GM23338 (cell line): Measurements from ENCODE around the gene ESYT2. TPM values are rescaled to one million over a fixed set of nuclear protein-coding genes. Genes with fewer than 3 reads are reported as not detected.
A peak's percentile ranks its signal among the peaks of the same experiment; 100 is the strongest.

Source experiments
- ATAC-seq: fragments of 200-7000 bp; cut with Tn5 transposase; 3 replicates; pipeline ENCODE4 v1.9.1; 2020
- DNase-seq: peaks from one replicate; pipeline ENCODE4 v3.0.0-alpha.2; 2015; ENCODE audit warnings: low spot score
- H2AFZ ChIP-seq: fragments of 200-600 bp; sonication (generic); 2 replicates; pipeline ENCODE4 v1.8.0; 2016; ENCODE audit warnings: antibody characterized with exemption, mild to moderate bottlenecking, moderate library complexity
- H3F3A ChIP-seq: fragments of 200-600 bp; sonication (generic); replicated peaks from 2 replicates; pipeline ENCODE4 v1.8.0; 2017; ENCODE audit warnings: antibody characterized with exemption, mixed run types, low read depth
- H3K27ac ChIP-seq: fragments of 200-600 bp; sonication (generic); 2 replicates; pipeline ENCODE4 v1.6.1; 2016; ENCODE audit warnings: low read depth
- H3K27me3 ChIP-seq: fragments of 200-600 bp; sonication (generic); 2 replicates; pipeline ENCODE4 v1.8.0; 2016; ENCODE audit warnings: mild to moderate bottlenecking, mixed run types, moderate library complexity; ENCODE audit not compliant: insufficient read depth
- H3K36me3 ChIP-seq: fragments of 200-600 bp; sonication (generic); 2 replicates; pipeline ENCODE4 v1.8.0; 2016; ENCODE audit warnings: mild to moderate bottlenecking; ENCODE audit not compliant: insufficient read depth
- H3K4me1 ChIP-seq: fragments of 200-600 bp; sonication (generic); 2 replicates; pipeline ENCODE4 v1.8.0; 2016; ENCODE audit warnings: mild to moderate bottlenecking, moderate library complexity; ENCODE audit not compliant: insufficient read depth
- H3K4me2 ChIP-seq: fragments of 200-600 bp; sonication (generic); 2 replicates; pipeline ENCODE4 v1.7.1; 2017; ENCODE audit warnings: mixed run types
- H3K4me3 ChIP-seq: fragments of 200-600 bp; sonication (generic); 2 replicates; pipeline ENCODE4 v1.6.1; 2016; ENCODE audit warnings: mixed run types
- H3K79me2 ChIP-seq: fragments of 200-600 bp; sonication (generic); replicated peaks from 2 replicates; pipeline ENCODE4 v1.8.0; 2017; ENCODE audit warnings: mild to moderate bottlenecking; ENCODE audit not compliant: insufficient read depth
- H3K9me2 ChIP-seq: fragments of 200-600 bp; sonication (generic); 2 replicates; pipeline ENCODE4 v1.8.0; 2017; ENCODE audit not compliant: insufficient read depth
- H4K20me1 ChIP-seq: fragments of 200-600 bp; sonication (generic); replicated peaks from 2 replicates; pipeline ENCODE4 v1.8.0; 2017; ENCODE audit warnings: mild to moderate bottlenecking; ENCODE audit not compliant: insufficient read depth
- H3K27ac Mint-ChIP-seq: 2 replicates; pipeline ENCODE4 v1.8.0; 2020; ENCODE audit warnings: inconsistent platforms, mild to moderate bottlenecking, moderate library complexity, mixed read lengths
- H3K27me3 Mint-ChIP-seq: 3 replicates; pipeline ENCODE4 v1.8.0; 2022; ENCODE audit warnings: low read depth, mild to moderate bottlenecking, moderate library complexity, mixed read lengths, inconsistent platforms; ENCODE audit not compliant: insufficient read depth, poor library complexity
- H3K36me3 Mint-ChIP-seq: 3 replicates; pipeline ENCODE4 v1.8.0; 2021; ENCODE audit warnings: low read depth, mild to moderate bottlenecking, inconsistent platforms, moderate library complexity, mixed read lengths
- H3K4me1 Mint-ChIP-seq: 3 replicates; pipeline ENCODE4 v1.8.0; 2020; ENCODE audit warnings: mild to moderate bottlenecking, inconsistent platforms, mixed read lengths
- H3K4me3 Mint-ChIP-seq: 3 replicates; pipeline ENCODE4 v1.8.0; 2021; ENCODE audit warnings: moderate library complexity, mild to moderate bottlenecking, inconsistent platforms, mixed read lengths
- H3K9me3 Mint-ChIP-seq: 3 replicates; pipeline ENCODE4 v1.8.0; 2020; ENCODE audit warnings: moderate library complexity, mild to moderate bottlenecking, inconsistent platforms, mixed read lengths
- CREB1 ChIP-seq: fragments of 250-450 bp; sonication (Bioruptor Pico); IDR thresholded peaks from 2 replicates; pipeline ENCODE4 v1.5.0; 2020; ENCODE audit warnings: low read depth, mild to moderate bottlenecking, moderate library complexity
- EZH2 ChIP-seq: fragments of 200-600 bp; sonication (generic); IDR thresholded peaks from one replicate; pipeline ENCODE4 v1.8.0; 2017; ENCODE audit warnings: antibody characterized with exemption, mild to moderate bottlenecking, low read depth; ENCODE audit not compliant: unreplicated experiment
- JUNB ChIP-seq: IDR thresholded peaks from one replicate; pipeline ENCODE4 v1.6.1; 2016; ENCODE audit warnings: antibody characterized with exemption; ENCODE audit not compliant: unreplicated experiment
- NANOG ChIP-seq: IDR thresholded peaks from 2 replicates; pipeline ENCODE4 v1.6.1; 2016; ENCODE audit warnings: antibody characterized with exemption, borderline replicate concordance
- POLR2AphosphoS5 ChIP-seq: IDR thresholded peaks from 2 replicates; pipeline ENCODE4 v1.6.1; 2016; ENCODE audit warnings: antibody characterized with exemption, low read depth
- REST ChIP-seq: IDR thresholded peaks from one replicate; pipeline ENCODE4 v1.6.1; 2018; ENCODE audit warnings: antibody characterized with exemption; ENCODE audit not compliant: unreplicated experiment
- STAT1 ChIP-seq: IDR thresholded peaks from one replicate; pipeline ENCODE4 v1.6.1; 2016; ENCODE audit warnings: antibody characterized with exemption; ENCODE audit not compliant: unreplicated experiment
- ZNF114 ChIP-seq: fragments of 250-450 bp; sonication (Bioruptor Pico); IDR thresholded peaks from 2 replicates; pipeline ENCODE4 v1.5.0; 2020; ENCODE audit warnings: mild to moderate bottlenecking, moderate library complexity
- ZNF331 ChIP-seq: fragments of 250-450 bp; sonication (Bioruptor Pico); IDR thresholded peaks from 2 replicates; pipeline ENCODE4 v1.5.0; 2020; ENCODE audit warnings: low read depth, mild to moderate bottlenecking, moderate library complexity
- polyA plus RNA-seq: library from polyadenylated mRNA; unstranded; fragments of >200 nt; fragmentation: Nextera tagmentation; extraction: Ambion mirVana; gene quantifications from 2 replicates; pipeline ENCODE4 v1.2.1, GENCODE V29; 2016
- total RNA-seq: library from RNA; depleted of rRNA; stranded (reverse); fragments of >200 nt; shearing (Covaris generic); gene quantifications from 2 replicates; pipeline ENCODE4 v1.2.3, GENCODE V29; 2014
- TF ChIP-seq, protein P1 (sequence below), 2 experiments: fragments of 200-600 bp in 1 of 2; sonication (generic) in 1 of 2; conservative IDR thresholded peaks; 2 replicates each; pipeline versions ENCODE4 v1.5.1 to v1.6.1; 2016 to 2017; ENCODE audit warnings: antibody characterized with exemption in 2 of 2, low read depth in 2 of 2, mild to moderate bottlenecking in 2 of 2, moderate library complexity in 1 of 2

Gene ESYT2
- total and polyA plus RNA-seq, 2 experiments from 2014 or later: 9.6 to 52.7 TPM

DNA sequence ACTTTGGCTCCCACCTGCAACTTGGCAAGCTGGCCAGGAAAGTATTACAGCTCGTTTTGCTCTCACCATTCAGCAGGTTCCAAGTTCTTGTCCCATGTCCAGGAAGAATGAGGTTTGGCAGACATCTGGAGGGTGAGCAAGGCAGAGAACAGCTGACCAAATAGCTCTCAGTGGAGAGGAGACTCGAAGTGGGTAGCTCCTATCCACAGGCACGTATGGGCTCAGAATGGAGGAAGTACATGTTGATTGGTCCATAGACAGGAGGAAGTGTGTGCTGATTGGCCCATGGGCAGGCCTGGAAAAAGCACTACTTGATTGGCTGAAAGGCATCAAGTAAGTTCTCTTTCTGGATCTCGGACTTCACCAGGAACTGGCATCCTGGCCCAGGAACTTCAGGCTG, 121.7 kb downstream of the ESYT2 start:
- no peaks in the 10 kb centered on the region for H4K20me1 ChIP-seq
- H3K4me3 Mint-ChIP-seq: no peak overlapping the region
- peaks cover 15% of the 10 kb centered on the region for H3K4me1 ChIP-seq
- H2AFZ ChIP-seq: no peak overlapping the region
- H3F3A ChIP-seq: no peaks in the 10 kb centered on the region; the same call in 1 of the 2 replicates
- peaks cover 13% of the 10 kb centered on the region for H3K36me3 Mint-ChIP-seq
- H3K27me3 Mint-ChIP-seq: peaks cover 4% of the 10 kb centered on the region
- no peak overlapping the region for H3K27ac Mint-ChIP-seq
- H3K9me3 Mint-ChIP-seq: peaks cover 18% of the 10 kb centered on the region
- no peaks in the 10 kb centered on the region for H3K9me2 ChIP-seq
- no peak overlapping the region for H3K27ac ChIP-seq
- H3K79me2 ChIP-seq: peaks cover 12% of the 10 kb centered on the region
- no peak overlapping the region for H3K4me3 ChIP-seq
- peaks cover 19% of the 10 kb centered on the region for H3K4me1 Mint-ChIP-seq
- DNase-seq (peak; percentile 34), ATAC-seq (no peak)
- no peak for TF ChIP-seq REST
- TF ChIP-seq STAT1: no peak
- no peak for TF ChIP-seq CREB1 (CRISPR knock-in tag)
- TF ChIP-seq NANOG: no peak
- no peak for TF ChIP-seq ZNF331 (CRISPR knock-in tag)
- no peak overlapping the region for H3K4me2 ChIP-seq
- no peaks in the 10 kb centered on the region; the same call in 1 of the 2 replicates for H3K36me3 ChIP-seq
- no peaks in the 10 kb centered on the region for H3K27me3 ChIP-seq

DNA sequence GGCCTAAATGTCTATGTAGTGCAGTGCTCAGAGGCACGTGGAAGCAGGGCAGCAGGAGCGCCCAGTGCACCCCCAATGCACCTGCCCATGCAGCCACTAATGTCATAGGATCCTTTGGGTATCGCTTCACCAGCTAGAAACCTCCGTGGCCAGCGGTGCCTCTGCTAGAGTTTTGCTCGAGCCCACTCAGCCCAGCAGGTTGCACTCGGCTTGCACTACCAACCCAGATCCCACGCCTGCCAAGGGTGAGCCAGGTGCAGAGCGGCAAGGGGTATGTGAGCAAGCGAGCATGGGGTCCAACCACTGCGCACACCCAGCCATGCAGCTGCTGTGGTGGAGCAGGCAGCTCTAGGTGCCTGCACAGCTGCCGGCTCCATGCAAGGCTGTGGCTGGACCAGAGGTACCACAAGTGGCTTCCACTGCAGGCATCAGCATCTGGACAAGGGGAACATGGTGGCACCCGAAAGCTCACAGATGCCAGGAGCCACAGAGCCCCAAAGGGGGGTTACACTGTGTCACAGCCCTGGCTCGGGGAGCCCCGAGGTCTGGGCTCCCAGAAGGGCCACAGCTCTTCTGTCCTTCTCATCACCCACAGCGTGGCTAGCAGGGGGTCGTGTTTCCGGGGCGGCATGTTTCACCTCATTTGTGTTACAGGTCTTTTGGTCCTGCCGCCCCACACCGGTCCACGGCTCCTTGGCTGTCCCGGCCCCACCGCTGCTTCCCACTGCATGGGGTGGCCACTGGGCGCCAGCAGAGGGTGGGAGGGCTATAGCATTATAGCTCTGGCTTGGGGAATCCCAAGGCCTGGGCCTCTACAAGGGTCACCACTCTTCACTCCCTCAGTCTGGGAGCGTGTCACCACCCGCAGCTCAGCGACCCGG, 122.4 kb downstream of the ESYT2 start:
- H3K27me3 ChIP-seq: no peaks in the 10 kb centered on the region
- H3F3A ChIP-seq: no peaks in the 10 kb centered on the region; the same call in 1 of the 2 replicates
- Mint-ChIP-seq H3K9me3 (peaks cover 18% of the 10 kb centered on the region), H3K36me3 (peaks cover 15% of the 10 kb centered on the region), H3K4me1 (peaks cover 25% of the 10 kb centered on the region), H3K4me3 (no peak overlapping the region), H3K27ac (no peak overlapping the region), H3K27me3 (peaks cover 4% of the 10 kb centered on the region)
- no peaks in the 10 kb centered on the region for H3K9me2 ChIP-seq
- no peak overlapping the region for H2AFZ ChIP-seq
- no peaks in the 10 kb centered on the region; the same call in 1 of the 2 replicates for H3K36me3 ChIP-seq
- no peak overlapping the region for H3K27ac ChIP-seq
- no peak overlapping the region for H3K4me2 ChIP-seq
- H4K20me1 ChIP-seq: no peaks in the 10 kb centered on the region
- ATAC-seq: no peak
- H3K4me3 ChIP-seq: no peak overlapping the region
- DNase-seq: no peak
- peaks cover 20% of the 10 kb centered on the region for H3K4me1 ChIP-seq
- H3K79me2 ChIP-seq: peaks cover 16% of the 10 kb centered on the region
- TF ChIP-seq STAT1 (no peak), ZNF114 (CRISPR knock-in tag) (no peak), EZH2 (no peak), POLR2AphosphoS5 (no peak), NANOG (no peak), JUNB (no peak), ZNF331 (CRISPR knock-in tag) (no peak)
- TF ChIP-seq, protein P1, sequence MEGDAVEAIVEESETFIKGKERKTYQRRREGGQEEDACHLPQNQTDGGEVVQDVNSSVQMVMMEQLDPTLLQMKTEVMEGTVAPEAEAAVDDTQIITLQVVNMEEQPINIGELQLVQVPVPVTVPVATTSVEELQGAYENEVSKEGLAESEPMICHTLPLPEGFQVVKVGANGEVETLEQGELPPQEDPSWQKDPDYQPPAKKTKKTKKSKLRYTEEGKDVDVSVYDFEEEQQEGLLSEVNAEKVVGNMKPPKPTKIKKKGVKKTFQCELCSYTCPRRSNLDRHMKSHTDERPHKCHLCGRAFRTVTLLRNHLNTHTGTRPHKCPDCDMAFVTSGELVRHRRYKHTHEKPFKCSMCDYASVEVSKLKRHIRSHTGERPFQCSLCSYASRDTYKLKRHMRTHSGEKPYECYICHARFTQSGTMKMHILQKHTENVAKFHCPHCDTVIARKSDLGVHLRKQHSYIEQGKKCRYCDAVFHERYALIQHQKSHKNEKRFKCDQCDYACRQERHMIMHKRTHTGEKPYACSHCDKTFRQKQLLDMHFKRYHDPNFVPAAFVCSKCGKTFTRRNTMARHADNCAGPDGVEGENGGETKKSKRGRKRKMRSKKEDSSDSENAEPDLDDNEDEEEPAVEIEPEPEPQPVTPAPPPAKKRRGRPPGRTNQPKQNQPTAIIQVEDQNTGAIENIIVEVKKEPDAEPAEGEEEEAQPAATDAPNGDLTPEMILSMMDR (conservative IDR thresholded peaks at IDR 0.05; ENCODE audit: low read depth in 2 of 2): no peak
